AG09319 (cell line): ENCODE data around the gene PASK.

Source experiments
- DNase-seq: peaks from one replicate; pipeline ENCODE4 v3.0.0-alpha.2; 2010; ENCODE audit warnings: low read depth; ENCODE audit errors: extremely low read depth
- CTCF ChIP-seq: IDR thresholded peaks from 2 replicates; pipeline ENCODE4 v1.5.1; 2011; ENCODE audit warnings: low read depth, mild to moderate bottlenecking, inconsistent platforms, low read length, moderate library complexity

PASK gene

GRCh38 chr2:241160318-241160717, 11.0 kb upstream of the PASK start:
- no peak for TF ChIP-seq CTCF
- no peak for DNase-seq

- DNase-seq = no peak
Measured at GRCh38 chr2:241159116-241159515, 9.8 kb upstream of the PASK start.

GRCh38 chr2:241158546-241158900, 9.3 kb upstream of the PASK start:
- DNase-seq = no peak
- TF ChIP-seq CTCF = no peak

More at GRCh38 chr2:241159116-241159515, 9.8 kb upstream of the PASK start:
- no peak for TF ChIP-seq CTCF

- TF ChIP-seq CTCF = no peak
- no peak for DNase-seq
Measured at GRCh38 chr2:241157841-241158545, 8.7 kb upstream of the PASK start.

- no peak for DNase-seq
- no peak for TF ChIP-seq CTCF
Measured at GRCh38 chr2:241156971-241157441, 7.7 kb upstream of the PASK start.

- no peak for DNase-seq
- no peak for TF ChIP-seq CTCF
Measured at GRCh38 chr2:241155936-241156335, 6.7 kb upstream of the PASK start.

GRCh38 chr2:241154915-241155314, 5.6 kb upstream of the PASK start:
- no peak for DNase-seq
- TF ChIP-seq CTCF = no peak
